NCI-H345 (cell line): Measurements from ENCODE around the gene CYFIP2.
"Not testable (repeated sequence)": the region's sequence is repeated elsewhere in the genome, so short reads cannot be mapped to it uniquely, and the experiment has no call there.

Experiments
- DNase-seq: peaks from one replicate; lab custom pipeline; 2025; lab: John Stamatoyannopoulos, UW

CYFIP2 gene

DNA sequence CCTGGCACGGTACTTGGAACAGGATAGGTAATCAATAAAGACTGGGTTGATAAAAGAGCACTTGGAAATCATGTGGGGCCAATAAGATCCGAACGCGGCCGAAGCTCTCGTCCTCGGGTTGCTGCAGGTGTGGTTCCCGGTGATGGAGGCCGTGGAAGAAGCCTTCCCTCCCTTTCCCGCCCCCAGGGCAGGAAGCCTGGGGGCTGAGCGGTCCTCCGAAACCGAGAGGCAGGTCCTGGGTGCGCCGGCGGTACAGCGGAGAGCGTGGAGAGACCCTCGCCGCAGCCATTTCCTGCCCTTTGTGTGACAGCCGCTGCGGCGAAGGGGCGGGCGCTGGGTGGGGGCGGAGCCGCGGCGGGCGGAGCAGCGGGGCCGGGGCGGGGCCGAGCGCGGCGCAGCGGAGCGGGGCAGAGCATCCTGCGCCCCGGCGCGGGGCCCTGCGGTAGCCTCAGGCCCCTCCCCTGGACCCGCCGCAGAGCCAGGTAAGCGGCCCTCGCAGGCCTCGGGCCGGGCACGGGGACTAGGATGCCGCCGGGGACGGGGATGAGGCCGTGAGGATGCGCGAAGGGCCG, at the start of gene CYFIP2:
Gene CYFIP2, plus strand, starts transcription at position 410 of the 572 bp plus-strand sequence. CDS start 19,239 bp downstream, outside the sequence.
- DNase-seq, result peak; percentile 82

DNA sequence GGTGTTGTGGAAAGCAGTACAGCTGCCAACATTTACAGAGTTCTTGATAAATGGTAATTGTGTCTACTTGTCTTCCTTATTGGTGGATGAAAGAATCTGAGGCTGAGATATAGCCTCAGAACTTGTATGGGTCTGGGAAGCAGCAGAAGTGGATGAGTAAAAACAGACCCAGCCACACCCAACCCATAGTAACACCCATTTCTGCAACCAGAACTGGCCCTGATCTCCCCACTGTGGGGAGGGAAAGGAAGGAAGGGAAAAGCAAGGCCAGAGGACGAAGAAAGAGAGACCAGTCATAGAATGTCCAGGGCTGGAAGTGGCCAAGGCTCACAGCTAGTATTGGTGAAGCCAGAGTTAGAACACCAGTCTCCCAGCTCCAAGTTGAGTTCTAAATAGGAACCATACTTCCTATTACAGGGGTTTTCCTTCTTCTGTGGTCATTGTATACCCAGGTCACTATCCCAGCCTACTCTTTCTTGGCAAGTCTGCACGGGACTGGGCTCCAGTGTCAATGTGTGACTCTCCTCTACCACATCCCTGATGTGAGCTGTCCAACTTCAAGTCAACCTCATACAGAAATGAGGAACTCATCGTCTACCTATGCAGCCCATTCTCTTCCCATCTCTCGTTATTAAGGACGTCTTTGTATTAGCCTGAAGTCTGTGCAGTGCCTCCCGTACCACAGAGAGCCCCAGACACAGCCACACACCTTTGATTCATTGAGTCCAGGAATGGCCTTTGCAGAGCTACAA, 49.4 kb upstream of the CYFIP2 start:
- DNase-seq, result no peak

DNA sequence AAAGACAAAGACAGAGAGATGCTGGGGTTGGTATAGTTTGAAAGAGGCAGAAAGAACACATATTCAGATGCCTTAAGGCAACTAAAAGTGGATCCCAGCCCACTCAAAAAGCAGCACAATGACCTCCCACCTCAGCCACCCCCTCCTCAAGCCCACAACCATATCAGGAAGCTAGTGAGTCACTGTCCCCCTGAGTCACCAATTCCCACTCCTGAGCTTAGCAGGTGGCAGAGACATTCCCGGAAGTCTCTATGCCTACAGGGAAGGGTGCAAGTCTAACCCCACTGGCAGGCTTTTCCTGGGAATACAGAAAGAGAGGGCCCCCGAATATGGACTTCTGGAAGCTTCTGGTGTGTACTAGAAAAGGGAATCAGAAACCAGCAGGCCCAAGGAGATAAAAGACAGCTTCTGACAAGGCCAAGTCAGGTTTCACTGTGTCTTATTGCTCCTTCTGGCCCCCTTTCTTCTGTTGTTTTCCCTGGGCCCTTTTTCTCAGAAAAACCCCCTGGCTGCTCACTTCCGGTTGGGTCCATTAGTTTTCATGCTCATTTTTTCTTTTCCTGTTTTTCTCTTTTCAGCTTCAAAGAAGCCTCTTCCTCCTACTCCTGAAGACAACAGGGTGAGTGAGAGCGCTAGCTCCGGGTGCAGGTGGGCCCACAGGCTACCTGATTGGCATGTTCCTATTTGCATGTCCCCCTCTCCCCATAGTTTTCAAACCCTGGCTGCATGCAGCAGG, 48.5 kb upstream of the CYFIP2 start:
- no peak for DNase-seq

DNA sequence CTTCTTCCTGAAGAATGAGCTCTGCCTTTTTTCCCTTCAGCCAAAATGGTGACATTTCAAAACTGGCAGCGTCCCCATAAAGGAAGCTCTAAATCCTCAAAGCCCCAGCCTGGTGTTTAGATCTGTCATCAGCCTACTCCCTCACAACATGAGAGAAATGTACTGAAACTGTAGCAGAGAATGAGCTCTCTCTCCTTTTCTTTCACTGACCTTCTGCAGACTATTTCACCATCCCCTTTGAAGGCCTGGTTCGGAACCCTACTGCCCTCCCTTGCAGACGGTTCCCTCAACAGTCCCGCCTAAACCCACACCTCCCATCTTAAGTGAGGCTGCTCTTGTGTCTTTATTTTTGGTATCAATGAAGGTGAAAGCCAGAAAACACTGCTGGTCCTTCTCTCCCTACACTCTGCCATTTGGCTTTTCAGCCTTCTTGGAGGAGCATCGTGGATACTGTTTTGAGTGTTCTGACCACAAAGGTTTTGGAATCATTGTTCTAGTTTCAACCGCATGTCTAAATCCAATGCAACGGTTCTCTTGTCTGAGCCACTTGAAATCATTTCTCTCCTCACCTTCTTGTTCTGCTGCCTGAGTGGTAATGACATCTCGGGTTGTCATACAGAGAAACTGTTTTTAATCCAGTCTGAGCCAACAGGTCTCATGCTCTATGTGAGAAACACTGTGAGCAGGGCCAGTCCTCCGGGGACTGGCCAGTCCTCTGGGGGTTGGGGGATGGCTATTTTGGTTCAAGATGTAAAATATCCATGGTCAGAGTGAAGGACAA, 46.2 kb upstream of the CYFIP2 start:
- no peak for DNase-seq

GRCh38 chr5:157221959-157222358, 44.0 kb upstream of the CYFIP2 start:
- DNase-seq, result no peak

GRCh38 chr5:157222506-157223230, 43.3 kb upstream of the CYFIP2 start:
- DNase-seq, result no peak

DNA sequence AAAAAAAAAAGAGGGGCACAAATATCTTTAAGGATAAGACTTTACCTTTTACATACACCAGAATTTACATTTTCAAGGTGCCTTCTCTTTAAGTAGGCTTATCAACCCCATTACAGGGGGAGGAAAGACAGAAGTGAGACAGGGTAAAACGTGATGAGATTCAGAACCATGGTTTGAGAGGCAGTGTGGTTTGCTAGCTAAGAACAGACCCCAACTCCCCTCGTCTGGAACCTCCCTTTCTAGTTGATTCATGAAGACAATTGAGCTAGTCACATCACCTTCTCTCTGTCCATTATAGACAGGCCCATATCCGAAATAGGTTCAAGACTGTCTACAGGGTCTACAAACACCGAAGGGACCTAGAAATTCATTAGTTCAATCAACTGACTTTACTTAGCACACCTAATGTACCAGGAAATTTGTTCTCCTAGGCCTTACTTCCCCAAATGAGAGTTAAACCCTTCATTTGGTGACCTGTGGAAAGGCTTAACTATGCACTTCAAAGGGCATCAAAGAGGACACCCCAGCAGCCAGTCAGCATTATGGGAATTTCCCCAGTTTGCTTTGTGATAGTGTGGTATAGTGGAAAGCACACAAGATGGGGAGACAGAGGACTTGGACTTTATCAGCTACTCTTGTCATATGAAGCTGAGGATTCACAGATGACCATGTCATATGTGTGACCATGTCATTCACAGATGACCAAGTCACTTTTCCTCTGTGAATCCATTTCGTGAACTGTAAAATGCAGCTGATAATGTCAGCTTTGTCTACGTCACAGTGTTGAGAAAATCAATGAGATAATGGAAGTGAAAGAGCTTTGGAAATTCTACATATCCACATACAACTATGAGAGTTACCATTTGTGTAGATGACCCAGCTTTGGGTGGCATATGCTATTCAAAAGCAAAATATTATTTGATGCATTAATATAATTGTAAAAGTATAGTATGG, 40.2 kb upstream of the CYFIP2 start:
- no peak for DNase-seq

- DNase-seq, result no peak
Observed at GRCh38 chr5:157230610-157231009, 35.3 kb upstream of the CYFIP2 start.

- DNase-seq, result no peak
Observed at GRCh38 chr5:157232706-157233105, 33.2 kb upstream of the CYFIP2 start.

DNA sequence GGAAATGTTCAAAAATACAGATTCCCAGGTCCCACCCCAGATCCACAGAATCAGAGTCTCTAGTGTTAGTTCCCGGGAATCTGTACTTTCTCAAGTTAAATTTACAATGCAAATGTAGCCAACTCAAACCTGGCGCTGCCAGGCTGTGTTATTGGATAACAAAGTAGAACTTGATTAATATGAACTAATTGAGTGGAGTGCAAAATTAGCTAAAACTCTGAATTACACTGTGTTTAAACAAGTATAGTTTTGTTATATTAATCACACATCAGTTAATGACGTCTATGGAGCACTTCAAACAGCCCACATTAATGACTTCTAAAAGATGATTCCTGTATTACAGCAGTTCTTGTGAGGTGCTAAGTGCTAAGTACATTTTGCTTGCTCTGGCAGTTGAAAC, 32.4 kb upstream of the CYFIP2 start:
- no peak for DNase-seq

GRCh38 chr5:157236423-157236822, 29.5 kb upstream of the CYFIP2 start:
- DNase-seq, result no peak

DNA sequence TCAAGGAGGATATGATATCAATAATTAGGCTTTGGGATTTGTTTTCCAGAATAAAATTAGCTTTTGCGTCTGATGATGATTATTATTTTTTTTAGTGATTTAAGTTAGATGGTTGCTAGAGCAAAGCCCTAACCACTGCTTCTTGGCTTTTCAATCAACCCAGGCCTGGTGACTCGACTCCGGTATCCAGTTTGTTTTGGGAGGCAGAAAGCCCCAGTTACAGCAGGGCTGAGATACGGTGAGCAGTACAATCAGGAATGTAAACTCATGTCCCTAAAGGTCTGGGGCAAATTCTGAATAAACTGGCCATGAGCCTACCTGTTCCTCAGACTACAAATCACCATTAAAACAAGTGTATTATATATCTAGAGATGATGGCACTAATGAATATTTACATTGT, 24.4 kb upstream of the CYFIP2 start:
- no peak for DNase-seq

GRCh38 chr5:157244704-157245103, 21.2 kb upstream of the CYFIP2 start:
- not testable (repeated sequence) for DNase-seq

GRCh38 chr5:157245476-157245875, 20.4 kb upstream of the CYFIP2 start:
- DNase-seq, result peak; percentile 10

DNA sequence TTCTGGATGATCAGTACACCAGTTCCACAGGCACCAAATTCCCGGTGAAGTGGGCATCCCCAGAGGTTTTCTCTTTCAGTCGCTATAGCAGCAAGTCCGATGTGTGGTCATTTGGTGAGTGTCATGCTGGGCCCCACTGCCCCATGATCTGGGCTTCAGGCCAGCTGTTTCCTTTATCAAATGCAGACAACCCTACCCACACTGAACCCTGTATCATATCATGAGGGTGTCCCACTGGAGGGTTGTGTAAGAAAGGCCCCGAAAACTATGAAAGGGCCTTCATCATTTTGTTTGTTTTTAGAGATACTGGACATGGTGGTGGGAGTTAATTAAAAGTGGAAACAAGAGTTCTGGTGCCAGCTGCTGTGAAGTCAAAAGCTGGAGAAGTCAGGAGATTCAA, 20.0 kb upstream of the CYFIP2 start:
- no peak for DNase-seq

DNA sequence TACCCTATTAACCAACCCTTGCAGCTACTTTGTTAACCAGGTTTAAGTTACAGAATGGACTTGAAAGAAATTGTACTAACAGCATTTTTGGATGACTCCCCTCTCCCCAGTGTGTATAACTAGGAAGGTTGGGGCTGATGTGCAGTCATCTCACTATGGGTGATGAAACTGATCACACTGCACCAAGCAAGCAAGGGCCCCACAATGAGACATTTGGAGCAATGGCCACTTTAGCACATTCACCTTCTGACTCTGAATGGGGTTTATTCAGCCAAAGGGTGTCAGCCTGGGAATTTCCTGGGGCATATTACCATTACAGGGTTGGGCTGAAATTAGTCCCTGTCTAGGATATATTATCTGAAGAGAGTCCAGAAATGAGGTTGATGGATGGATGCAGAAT, 18.7 kb upstream of the CYFIP2 start:
- no peak for DNase-seq

- DNase-seq, result no peak
Observed at GRCh38 chr5:157248821-157249470, 17.0 kb upstream of the CYFIP2 start.

GRCh38 chr5:157252711-157253465, 13.0 kb upstream of the CYFIP2 start:
- DNase-seq, result no peak

GRCh38 chr5:157253547-157253946, 12.4 kb upstream of the CYFIP2 start:
- DNase-seq, result peak; percentile 41
